HG03457 (cell line): ENCODE results near the gene CD8B.

Source experiments
- ATAC-seq: cut with Tn5 transposase; IDR thresholded peaks from one replicate; pipeline ENCODE4 v1.9.1; 2021; ENCODE audit warnings: moderate number of reproducible peaks; ENCODE audit not compliant: unreplicated experiment

Gene CD8B

GRCh38 chr2:86806059-86806857 is 55.4 kb downstream of the CD8B start:
- ATAC-seq: no peak

GRCh38 chr2:86800856-86801567 is 60.7 kb downstream of the CD8B start:
- no peak for ATAC-seq

- no peak for ATAC-seq
Observed at GRCh38 chr2:86794861-86795260, 66.8 kb downstream of the CD8B start.

- ATAC-seq: no peak
Observed at GRCh38 chr2:86793752-86794151, 67.9 kb downstream of the CD8B start.

GRCh38 chr2:86791573-86791972 is 70.1 kb downstream of the CD8B start:
- no peak for ATAC-seq

GRCh38 chr2:86790676-86791572 is 70.8 kb downstream of the CD8B start, which contains the start of gene CD8A:
TSS of gene CD8A (minus strand) at chr2:86790913. CDS start at chr2:86790825, 88 bp downstream.
- ATAC-seq: no peak

- no peak for ATAC-seq
Observed at GRCh38 chr2:86790134-86790675, 71.5 kb downstream of the CD8B start.

- no peak for ATAC-seq
Observed at GRCh38 chr2:86789687-86790133, 72.0 kb downstream of the CD8B start.

GRCh38 chr2:86788881-86789686 is 72.6 kb downstream of the CD8B start:
- ATAC-seq: no peak

- no peak for ATAC-seq
Observed at GRCh38 chr2:86788165-86788564, 73.5 kb downstream of the CD8B start.

- no peak for ATAC-seq
Observed at GRCh38 chr2:86787736-86788135, 74.0 kb downstream of the CD8B start.

GRCh38 chr2:86786001-86786536 is 75.6 kb downstream of the CD8B start:
- no peak for ATAC-seq

- ATAC-seq: no peak
Observed at GRCh38 chr2:86785456-86785855, 76.2 kb downstream of the CD8B start.

GRCh38 chr2:86783615-86784339 is 77.9 kb downstream of the CD8B start:
- ATAC-seq: peak; percentile 86

- ATAC-seq: no peak
Observed at GRCh38 chr2:86782748-86783147, 78.9 kb downstream of the CD8B start.

- ATAC-seq: no peak
Observed at GRCh38 chr2:86781363-86781762, 80.3 kb downstream of the CD8B start.

GRCh38 chr2:86779971-86780370 is 81.7 kb downstream of the CD8B start:
- ATAC-seq: no peak

- ATAC-seq: no peak
Observed at GRCh38 chr2:86778957-86779356, 82.7 kb downstream of the CD8B start.

- no peak for ATAC-seq
Observed at GRCh38 chr2:86776532-86776931, 85.2 kb downstream of the CD8B start.
